LoVo (cell line): ENCODE measurements around the gene CNIH3.
"Not testable (repeated sequence)": the region's sequence is repeated elsewhere in the genome, so short reads cannot be mapped to it uniquely, and the experiment has no call there.

Experiments used
- DNase-seq: peaks from one replicate; pipeline ENCODE4 v3.0.0-alpha.2; 2016; ENCODE audit warnings: low spot score

The CNIH3 gene

GRCh38 chr1:224643653-224644052 lies 27.5 kb downstream of the CNIH3 start:
- no peak for DNase-seq

DNA sequence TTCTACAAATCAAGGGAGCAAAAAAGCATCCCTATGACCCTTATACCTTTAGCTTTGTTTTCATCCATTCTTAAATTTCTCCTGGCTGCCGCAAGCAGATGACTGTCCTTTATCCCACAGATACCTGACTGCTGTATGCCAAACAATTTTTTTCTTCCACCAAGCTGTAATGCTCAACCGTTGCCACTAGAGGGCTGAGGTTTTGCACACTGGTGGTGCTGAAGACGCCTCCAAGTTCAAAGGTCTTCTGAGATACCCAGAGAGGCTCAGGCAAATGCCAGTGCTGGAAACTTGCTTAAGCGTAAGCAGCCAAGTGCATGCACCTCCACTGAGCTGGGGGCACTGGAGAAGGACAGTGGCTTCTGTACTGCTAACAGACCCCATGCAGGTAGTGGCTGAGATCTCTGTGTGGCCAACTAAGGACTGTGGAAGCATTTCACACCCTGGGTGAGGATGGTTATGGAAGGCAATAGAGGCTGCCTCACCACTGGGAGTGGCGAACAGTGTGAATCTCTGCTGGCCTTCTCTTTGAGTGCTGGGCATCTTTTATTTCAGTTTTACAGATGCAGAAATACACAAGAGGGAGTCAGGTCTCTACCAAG lies 28.5 kb downstream of the CNIH3 start:
- DNase-seq: peak; percentile 76

DNA sequence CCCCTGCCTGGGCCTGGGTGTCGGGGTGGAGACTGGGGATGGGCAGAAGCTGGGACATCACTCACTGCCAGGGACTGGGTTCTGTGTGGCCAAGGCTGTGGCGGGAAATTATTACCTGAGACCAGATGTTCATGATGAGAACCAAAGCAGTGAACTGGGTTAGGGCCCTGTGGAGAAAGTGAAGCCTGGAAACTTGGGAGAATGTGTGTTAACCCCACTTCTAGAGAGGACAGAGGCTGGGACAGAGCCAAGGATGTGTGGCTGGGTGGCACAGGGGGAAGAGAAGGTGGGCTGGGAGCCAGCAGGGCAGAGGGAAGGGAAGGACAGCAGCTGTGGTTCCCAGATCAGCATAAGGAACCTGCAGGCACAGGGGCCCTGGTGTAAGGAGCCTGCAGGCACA lies 31.3 kb downstream of the CNIH3 start:
- DNase-seq: no peak

GRCh38 chr1:224650290-224650689 lies 34.2 kb downstream of the CNIH3 start:
- DNase-seq: no peak

- no peak for DNase-seq
Observed at GRCh38 chr1:224651188-224651587, 35.1 kb downstream of the CNIH3 start.

DNA sequence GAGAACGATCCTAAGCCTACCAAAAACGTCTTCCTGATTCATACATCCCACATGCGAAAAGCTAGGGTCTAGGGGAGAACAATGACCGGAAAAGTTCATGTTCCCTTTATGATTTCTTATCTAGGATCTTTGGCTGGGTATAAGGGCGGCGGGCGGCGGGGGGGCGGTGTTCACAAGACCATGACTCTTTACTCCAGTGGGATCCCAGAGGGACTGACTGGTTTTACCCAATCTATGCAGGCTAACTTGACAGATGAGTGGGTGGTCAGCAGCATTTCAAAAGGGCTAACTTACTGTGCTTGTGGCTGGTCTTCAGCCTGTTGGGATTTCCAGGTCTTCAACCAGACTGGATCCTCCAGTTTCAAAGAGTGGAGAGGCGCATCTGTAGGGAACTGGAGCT lies 40.3 kb downstream of the CNIH3 start:
- DNase-seq: no peak

DNA sequence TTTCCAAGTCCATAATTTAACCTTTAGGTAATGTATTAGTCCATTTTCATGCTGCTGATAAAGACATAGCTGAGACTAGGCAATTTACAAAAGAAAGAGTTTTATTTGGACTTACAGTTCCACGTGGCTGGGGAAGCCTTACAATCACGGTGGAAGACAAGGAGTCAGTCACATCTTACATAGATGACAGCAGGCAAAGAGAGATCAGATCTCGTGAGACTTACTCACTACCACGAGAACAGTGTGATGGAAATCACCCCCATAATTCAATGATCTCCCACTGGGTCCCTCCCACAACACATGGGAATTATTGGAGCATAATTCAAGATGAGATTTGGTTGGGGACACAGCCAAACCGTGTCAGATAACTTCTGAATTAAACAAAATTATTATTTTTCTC lies 44.0 kb downstream of the CNIH3 start:
- no peak for DNase-seq

DNA sequence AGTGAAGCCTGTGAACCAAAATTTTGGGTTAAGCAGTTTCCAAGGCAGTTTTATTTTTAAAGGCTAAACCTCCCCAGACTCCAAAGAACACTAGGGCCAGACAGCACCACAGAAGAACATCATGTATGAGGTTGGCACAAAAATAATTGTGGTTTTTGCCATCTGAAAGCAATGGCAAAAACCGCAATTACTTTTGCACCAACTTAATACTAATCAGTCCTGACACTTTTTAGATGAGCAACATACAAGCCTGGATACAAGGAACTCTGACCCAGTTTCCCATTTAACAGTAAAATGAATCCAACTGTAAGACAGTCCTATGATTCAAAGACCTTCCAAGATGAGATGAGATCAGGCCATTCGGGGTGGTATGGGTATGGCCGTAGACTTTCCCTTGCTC lies 46.8 kb downstream of the CNIH3 start:
- no peak for DNase-seq

- no peak for DNase-seq
Observed at GRCh38 chr1:224665016-224665415, 48.9 kb downstream of the CNIH3 start.

DNA sequence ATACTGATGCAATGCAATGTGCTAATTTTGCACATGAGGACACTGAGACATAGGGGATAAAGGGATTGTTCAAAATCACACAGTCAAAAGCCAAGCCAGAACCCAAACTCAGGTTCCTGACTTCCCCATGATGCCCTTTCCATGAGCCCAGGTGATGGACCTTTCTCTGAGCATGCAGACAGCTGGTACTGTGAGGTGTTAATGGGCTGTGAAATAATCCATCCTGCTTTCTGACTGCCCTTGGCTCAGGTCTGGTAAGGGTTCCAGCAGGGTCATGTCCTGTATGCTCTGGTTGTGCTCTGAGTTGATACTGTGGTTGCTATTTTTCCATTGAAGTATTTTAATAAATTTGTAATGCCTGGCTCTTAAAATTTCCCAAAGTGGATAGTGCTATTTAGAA lies 50.0 kb downstream of the CNIH3 start:
- DNase-seq: no peak

GRCh38 chr1:224666913-224667312 lies 50.8 kb downstream of the CNIH3 start:
- DNase-seq: no peak

- DNase-seq: no peak
Observed at GRCh38 chr1:224668984-224669383, 52.9 kb downstream of the CNIH3 start.

DNA sequence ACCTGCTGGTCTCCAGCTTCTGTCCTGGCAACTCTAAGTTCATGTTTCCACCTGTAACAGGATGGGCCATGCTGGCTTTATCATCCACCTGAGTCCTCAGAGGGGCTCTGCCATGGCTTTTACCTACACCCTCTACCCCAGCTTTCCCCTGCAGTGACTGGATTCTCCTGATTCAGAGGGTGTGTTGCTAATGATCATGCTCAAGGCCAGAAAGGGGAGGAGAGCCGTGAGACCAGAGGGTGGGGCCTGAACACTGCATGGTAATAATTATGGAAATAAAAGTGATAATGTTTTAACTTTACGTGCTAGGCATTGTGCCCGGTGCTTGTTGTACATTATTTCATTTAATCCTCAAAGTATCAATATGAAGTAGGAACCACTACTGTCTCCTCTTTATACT lies 53.3 kb downstream of the CNIH3 start:
- no peak for DNase-seq

DNA sequence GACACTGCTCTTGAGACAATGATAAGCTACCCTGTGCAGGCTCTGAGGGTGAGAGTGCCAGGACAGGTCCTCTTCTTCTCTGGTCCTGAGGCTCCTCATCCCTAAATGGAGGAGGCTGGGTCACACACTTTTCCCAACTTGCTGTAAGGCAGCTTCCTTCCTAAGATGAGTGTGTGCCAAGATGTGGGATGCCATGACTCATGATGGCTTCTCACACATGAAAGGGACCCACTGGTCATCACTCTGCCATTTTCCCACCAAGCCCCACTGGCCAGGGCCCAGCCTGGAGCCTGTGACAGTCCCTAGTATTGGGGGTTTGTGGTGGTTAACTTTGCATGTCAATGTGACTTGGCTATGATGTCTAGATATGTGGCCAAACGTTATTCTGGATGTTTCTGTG lies 54.4 kb downstream of the CNIH3 start:
- no peak for DNase-seq

DNA sequence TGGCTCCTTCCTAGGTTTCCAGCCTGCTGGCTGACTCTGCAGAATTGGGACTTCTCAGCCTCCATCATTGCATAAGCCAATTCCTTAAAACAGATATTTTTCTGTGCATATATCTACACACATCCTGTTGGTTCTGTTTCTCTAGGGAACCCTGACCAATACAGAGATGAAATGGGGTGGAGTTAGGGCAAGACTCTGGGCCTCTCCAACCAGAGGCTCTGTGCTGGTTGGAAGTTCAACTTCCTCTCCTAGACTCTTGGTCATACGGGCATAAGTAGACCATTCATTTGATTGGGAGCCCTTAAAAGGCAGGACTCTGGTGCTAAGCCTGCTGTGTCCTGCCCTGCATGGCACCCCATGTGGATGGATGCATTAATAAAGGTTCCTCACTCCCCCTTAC lies 55.0 kb downstream of the CNIH3 start:
- DNase-seq: no peak

DNA sequence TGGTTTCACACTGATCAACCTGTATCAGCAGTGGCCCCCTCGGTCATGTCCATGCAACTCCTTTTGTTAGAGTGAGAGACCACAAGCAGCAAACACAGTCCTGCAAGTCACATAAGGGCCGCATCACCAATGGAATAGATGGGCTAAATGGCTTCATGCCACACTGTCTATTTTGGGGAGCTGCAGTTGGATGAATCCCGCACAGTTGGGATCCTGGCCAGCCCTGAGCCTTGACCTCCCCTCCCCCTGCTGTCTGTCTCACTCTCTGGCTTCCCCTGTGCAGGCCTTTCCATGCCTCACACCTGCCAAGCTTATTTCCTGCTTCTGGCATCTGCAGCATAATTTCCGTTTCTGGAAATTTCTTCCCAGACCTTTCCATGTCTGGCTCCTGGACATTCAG lies 57.0 kb downstream of the CNIH3 start:
- no peak for DNase-seq

DNA sequence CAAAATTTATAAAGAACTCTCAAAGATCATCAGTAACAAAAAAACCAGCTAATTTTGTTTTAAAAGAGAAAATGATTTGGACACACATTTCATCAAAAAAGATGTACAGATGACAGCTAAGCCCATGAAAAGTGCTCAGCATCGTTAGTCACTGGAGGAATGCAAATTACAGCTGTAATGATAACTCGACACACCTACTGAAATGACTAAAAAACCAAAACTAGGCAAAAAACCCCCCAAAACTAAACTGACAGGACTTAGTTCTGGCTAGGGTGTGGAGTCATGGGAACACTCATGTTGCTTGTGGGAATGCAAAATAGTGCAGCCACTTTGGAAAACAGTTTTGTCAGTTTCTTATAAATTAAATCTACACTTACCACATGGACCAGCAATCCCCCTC lies 59.5 kb downstream of the CNIH3 start:
- no peak for DNase-seq

- DNase-seq: no peak
Observed at GRCh38 chr1:224676551-224676950, 60.4 kb downstream of the CNIH3 start.

DNA sequence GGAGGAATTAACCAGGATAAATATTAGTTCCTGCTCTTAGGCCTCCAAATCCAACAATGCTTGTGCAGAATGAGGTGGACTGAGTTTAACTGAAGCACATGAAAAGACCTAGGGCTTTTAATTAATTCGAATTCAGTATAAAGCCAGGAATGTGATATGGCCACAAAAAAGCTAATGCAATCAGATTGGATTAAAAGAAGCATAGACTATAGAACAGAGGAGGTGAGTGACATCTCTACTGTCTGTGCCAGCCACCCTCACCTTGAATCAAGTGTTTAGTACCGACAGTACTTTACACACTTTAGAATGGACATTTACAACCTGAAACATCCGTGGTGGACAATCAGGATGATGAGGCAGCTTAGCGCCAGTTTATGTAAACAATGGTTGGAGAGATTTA lies 62.1 kb downstream of the CNIH3 start:
- no peak for DNase-seq

DNA sequence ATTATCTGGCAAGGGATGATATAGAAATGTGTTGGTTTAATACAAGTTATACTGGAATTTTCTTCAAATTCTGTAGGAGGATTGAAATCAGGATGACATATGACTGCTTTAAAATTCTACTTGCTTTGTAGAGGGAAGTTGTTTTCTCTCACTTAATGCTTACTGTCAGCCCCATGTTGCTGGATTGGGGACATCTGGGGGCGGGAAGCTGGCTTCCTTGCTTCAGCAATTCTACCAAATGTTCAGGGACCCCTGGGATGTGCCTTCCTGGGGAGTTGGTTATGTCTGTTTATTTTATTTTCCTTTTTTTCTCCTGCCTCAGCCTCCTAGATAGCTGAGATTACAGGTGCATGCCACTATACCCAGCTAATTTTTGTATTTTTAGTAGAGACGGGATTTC lies 63.5 kb downstream of the CNIH3 start:
- DNase-seq: no peak

DNA sequence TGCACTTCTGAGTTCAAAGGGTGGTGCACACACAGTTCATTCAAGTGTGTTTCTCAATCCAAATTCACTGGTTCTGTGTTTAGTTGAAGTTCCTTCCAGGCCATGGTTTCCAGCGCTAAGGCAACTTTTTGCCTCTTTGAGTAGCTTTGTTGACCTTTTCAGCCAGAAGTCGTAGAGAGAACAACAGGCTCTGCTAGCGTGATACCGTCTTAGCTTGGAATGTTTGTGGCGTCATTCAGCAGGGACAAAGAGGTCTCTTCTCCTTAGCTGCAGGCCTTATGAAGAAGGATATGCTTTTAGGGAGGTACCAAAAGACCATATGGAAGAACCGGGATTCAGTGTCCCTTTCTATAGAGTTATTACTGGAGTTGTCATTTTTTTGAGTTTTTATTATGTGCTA lies 65.7 kb downstream of the CNIH3 start:
- no peak for DNase-seq

DNA sequence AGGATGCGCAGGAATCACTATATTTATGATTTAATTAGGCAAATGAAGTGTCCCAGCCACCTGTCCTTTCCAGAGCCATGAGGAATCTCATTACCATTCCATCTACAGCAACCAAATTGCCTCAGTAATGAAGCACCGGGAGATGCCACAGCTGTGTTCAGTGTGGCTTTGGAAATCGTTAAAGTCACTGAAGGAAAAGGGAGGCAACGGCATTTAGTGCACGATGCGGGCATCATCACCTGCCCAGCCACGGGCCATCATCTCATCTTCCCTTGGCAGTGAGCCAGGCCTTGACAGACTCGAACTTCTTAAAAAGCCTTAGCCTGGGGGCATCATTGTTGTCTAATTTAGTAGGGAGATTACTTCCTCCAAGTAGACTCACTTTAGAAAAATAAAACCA lies 67.8 kb downstream of the CNIH3 start:
- no peak for DNase-seq

DNA sequence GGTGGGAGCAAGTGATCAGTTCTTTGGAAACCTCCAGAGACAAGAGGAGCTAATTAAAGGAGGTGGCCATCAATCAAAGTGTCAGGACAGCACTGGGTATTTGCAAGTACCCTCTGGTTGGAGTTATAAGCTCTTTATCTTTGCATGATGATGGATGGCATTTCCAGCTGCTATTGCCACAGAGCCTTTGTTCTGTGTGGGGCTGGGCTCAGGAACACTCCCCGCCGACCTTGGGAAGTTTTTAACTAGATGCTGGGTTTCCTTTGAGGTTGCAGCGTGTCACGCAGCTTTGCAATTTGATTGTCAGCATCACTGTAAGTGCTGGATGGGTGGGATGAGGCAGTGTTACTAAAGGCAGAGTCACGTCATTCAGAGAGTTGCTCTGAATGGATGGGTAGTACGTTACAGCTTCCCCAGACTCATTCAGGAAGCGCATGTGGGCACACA lies 68.9 kb downstream of the CNIH3 start:
- DNase-seq: no peak

DNA sequence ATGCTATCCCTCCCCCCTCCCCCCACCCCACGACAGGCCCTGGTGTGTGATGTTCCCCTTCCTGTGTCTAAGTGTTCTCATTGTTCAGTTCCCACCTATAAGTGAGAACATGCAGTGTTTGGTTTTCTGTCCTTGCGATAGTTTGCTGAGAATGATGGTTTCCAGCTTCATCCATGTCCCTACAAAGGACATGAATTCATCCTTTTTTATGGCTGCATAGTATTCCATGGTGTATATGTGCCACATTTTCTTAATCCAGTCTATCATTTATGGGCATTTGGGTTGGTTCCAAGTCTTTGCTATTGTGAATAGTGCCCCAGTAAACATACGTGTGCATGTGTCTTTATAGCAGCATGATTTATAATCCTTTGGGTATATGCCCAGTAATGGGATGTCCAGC lies 70.0 kb downstream of the CNIH3 start:
- not testable (repeated sequence) for DNase-seq

GRCh38 chr1:224687465-224687864 lies 71.3 kb downstream of the CNIH3 start:
- DNase-seq: no peak
